Measurements from ENCODE around the gene MGAT4A. TPM values are rescaled to one million over a fixed set of nuclear protein-coding genes. Genes with fewer than 3 reads are reported as not detected.

Gene MGAT4A
- total and polyA plus RNA-seq, 10 of the 15 experiments (the other 5 are each of a cell fraction or from before 2014, with no cell fraction given): 4.3 to 23.4 (median 13.6) TPM

DNA sequence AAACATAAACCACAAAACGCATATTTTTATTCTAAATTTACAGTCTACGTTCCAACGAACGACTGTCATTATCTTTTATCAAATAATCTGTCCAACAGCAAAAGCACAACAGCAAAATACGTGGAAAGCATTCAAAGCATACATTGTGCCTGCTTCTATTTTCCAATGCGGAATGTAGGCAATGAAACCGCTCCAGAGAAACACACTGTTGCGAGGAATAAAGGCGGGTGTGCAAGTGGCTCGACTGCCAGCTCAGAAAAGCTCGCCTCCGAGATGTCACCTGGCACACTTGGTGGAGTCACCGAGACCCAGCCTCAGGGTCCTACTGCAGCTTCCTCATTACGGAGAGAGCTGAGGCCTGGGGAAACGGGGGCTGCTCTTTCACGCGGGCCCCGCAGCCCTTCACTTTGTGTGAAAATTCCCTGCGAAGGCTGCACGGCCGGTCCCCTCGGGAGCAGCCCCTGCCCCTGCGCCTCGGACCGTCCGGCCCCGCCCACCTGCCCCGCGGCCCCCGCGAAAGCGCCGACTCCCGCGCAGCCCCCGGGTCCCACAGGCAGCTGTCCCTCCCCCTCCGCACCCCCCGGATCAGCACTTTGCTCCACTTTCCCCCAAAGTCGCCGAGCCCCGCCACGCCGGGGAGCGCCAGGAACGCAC is 752 bp downstream of the MGAT4A start (continued):
- TF ChIP-seq, protein P1, sequence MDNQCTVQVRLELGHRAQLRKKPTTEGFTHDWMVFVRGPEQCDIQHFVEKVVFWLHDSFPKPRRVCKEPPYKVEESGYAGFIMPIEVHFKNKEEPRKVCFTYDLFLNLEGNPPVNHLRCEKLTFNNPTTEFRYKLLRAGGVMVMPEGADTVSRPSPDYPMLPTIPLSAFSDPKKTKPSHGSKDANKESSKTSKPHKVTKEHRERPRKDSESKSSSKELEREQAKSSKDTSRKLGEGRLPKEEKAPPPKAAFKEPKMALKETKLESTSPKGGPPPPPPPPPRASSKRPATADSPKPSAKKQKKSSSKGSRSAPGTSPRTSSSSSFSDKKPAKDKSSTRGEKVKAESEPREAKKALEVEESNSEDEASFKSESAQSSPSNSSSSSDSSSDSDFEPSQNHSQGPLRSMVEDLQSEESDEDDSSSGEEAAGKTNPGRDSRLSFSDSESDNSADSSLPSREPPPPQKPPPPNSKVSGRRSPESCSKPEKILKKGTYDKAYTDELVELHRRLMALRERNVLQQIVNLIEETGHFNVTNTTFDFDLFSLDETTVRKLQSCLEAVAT (IDR thresholded peaks at IDR 0.05): 0 out of 2 replicates have a peak, but pooled peaks have one; percentile 15
- TF ChIP-seq FOXK2 (IDR thresholded peaks at IDR 0.05) (no peak), CHD2 (IDR thresholded peaks at IDR 0.05; ENCODE audit: borderline replicate concordance, low read depth, low read length) (0 out of 2 replicates have a peak, but pooled peaks have one; percentile 34), SIN3A (IDR thresholded peaks at IDR 0.05; ENCODE audit: low read depth, low read length) (0 out of 2 replicates have a peak, but pooled peaks have one; percentile 45), ASH2L (IDR thresholded peaks at IDR 0.05; ENCODE audit: borderline replicate concordance, low read depth) (no peak), EED (IDR thresholded peaks at IDR 0.05; ENCODE audit: low read depth) (peak; percentile 13; the same call in 1 of the 2 replicates), IKZF1 (conservative IDR thresholded peaks at IDR 0.05) (0 out of 2 replicates have a peak, but pooled peaks have one; percentile 15), RAD51 (IDR thresholded peaks at IDR 0.05) (0 out of 2 replicates have a peak, but pooled peaks have one; percentile 10), MEF2B (IDR thresholded peaks at IDR 0.05; ENCODE audit: partially characterized antibody, poor library complexity, severe bottlenecking) (peak; percentile 15)
- TF ChIP-seq, protein P2, sequence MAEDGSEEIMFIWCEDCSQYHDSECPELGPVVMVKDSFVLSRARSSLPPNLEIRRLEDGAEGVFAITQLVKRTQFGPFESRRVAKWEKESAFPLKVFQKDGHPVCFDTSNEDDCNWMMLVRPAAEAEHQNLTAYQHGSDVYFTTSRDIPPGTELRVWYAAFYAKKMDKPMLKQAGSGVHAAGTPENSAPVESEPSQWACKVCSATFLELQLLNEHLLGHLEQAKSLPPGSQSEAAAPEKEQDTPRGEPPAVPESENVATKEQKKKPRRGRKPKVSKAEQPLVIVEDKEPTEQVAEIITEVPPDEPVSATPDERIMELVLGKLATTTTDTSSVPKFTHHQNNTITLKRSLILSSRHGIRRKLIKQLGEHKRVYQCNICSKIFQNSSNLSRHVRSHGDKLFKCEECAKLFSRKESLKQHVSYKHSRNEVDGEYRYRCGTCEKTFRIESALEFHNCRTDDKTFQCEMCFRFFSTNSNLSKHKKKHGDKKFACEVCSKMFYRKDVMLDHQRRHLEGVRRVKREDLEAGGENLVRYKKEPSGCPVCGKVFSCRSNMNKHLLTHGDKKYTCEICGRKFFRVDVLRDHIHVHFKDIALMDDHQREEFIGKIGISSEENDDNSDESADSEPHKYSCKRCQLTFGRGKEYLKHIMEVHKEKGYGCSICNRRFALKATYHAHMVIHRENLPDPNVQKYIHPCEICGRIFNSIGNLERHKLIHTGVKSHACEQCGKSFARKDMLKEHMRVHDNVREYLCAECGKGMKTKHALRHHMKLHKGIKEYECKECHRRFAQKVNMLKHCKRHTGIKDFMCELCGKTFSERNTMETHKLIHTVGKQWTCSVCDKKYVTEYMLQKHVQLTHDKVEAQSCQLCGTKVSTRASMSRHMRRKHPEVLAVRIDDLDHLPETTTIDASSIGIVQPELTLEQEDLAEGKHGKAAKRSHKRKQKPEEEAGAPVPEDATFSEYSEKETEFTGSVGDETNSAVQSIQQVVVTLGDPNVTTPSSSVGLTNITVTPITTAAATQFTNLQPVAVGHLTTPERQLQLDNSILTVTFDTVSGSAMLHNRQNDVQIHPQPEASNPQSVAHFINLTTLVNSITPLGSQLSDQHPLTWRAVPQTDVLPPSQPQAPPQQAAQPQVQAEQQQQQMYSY (CRISPR knock-in tag; IDR thresholded peaks at IDR 0.05): no peak

Measured in GM12878 (cell line).